Measurements from ENCODE around the gene GPR25.

GPR25 gene

GRCh38 chr1:200912737-200913407 lies 40.1 kb downstream of the GPR25 start:
- TF ChIP-seq, protein P1, sequence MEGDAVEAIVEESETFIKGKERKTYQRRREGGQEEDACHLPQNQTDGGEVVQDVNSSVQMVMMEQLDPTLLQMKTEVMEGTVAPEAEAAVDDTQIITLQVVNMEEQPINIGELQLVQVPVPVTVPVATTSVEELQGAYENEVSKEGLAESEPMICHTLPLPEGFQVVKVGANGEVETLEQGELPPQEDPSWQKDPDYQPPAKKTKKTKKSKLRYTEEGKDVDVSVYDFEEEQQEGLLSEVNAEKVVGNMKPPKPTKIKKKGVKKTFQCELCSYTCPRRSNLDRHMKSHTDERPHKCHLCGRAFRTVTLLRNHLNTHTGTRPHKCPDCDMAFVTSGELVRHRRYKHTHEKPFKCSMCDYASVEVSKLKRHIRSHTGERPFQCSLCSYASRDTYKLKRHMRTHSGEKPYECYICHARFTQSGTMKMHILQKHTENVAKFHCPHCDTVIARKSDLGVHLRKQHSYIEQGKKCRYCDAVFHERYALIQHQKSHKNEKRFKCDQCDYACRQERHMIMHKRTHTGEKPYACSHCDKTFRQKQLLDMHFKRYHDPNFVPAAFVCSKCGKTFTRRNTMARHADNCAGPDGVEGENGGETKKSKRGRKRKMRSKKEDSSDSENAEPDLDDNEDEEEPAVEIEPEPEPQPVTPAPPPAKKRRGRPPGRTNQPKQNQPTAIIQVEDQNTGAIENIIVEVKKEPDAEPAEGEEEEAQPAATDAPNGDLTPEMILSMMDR (IDR thresholded peaks at IDR 0.05; ENCODE audit: low read depth, low read length), result no peak
- DNase-seq (ENCODE audit: extremely low read depth, low read depth), result no peak

- no peak for DNase-seq (ENCODE audit: extremely low read depth, low read depth)
- TF ChIP-seq, protein P1 (IDR thresholded peaks at IDR 0.05; ENCODE audit: low read depth, low read length), result no peak
Measured at GRCh38 chr1:200916152-200916551, 43.4 kb downstream of the GPR25 start.

DNA sequence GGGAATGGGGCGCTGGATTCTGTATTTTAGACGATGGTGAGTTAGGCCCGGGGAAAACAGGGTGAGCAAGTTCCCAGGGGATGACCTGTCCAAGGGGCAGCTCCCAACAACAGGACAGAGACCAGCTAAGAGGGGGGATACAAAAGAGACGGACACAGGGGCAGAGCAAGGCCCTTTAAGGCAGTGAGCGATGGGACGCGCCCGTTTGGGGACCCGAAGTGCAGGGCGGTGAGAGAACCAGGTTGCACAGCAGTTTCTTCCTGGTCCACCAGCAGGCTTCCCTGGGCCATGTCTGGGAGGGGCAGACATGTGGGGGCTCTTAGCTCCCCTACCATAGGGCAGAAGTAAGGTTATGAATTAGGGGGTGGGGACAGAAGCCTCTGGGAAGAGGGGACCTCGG lies 43.9 kb downstream of the GPR25 start:
- DNase-seq (ENCODE audit: extremely low read depth, low read depth), result no peak
- TF ChIP-seq, protein P1 (IDR thresholded peaks at IDR 0.05; ENCODE audit: low read depth, low read length), result no peak

- TF ChIP-seq, protein P1 (IDR thresholded peaks at IDR 0.05; ENCODE audit: low read depth, low read length), result no peak
- no peak for DNase-seq (ENCODE audit: extremely low read depth, low read depth)
Measured at GRCh38 chr1:200917291-200917817, 44.6 kb downstream of the GPR25 start.

DNA sequence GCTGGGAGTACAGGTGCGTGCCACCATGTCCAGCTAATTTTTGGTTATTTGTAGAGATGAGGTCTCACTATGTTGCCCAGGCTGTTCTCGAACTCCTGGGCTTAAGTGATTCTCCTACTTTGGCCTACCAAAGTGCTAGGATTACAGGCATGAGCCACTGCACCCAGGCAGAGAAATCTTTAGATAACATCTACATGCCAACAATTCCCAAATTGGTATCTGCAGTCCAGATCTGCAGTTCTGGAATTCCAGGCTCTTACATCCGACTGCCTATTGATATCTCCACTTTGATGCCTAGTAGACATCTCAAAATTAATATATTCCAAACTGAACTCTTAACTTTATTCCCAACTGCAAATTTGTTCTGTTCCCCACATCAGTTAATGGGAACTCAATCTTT lies 45.2 kb downstream of the GPR25 start:
- TF ChIP-seq, protein P1 (IDR thresholded peaks at IDR 0.05; ENCODE audit: low read depth, low read length), result no peak
- no peak for DNase-seq (ENCODE audit: extremely low read depth, low read depth)

DNA sequence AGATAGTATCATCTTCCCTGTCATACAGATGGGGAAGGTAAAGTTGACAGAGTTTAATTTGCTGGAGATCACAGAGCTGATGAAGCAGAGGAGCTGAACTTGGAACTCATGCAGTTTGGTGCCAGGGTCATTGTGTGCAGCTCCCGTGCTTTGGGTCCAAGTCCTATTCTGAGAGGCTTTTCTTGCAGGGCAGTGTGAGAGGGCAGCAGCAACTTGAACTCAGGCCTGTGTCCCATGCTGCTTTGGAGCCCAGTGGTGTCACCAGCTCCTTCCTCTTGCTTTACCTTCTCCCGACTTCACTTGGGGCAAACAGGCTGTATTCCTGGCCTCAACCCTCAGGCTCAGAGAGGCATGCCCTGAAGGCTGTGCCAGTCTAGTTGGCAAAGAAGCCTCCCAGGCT lies 46.6 kb downstream of the GPR25 start:
- TF ChIP-seq, protein P1 (IDR thresholded peaks at IDR 0.05; ENCODE audit: low read depth, low read length), result no peak

DNA sequence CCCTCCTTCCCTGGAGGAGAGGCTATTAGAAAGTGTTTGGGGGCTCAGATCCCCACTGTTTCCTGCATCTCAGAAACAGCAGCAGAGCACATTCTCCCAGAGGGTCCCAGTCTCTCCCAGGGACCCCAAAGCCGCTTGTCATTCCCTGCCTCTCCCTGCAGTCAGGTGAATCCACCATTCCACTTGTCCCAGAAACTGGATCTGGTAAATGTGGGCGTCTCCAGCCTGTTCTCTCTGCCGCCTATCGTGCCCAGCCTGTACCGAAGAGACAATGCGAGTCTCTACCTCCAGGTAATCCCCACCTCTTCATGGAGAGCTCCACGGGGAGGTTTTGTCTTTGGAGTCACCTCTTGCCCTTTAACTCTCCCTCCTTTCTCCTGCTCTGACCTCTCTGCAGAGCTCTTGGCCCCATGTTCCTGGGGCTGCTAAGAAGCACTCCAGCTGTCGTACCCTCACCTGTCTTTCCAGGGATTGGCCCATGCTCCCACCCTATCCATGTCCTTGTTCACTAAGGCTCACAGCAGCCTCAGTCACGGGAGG lies 48.9 kb downstream of the GPR25 start:
- TF ChIP-seq, protein P1 (IDR thresholded peaks at IDR 0.05; ENCODE audit: low read depth, low read length), result no peak
- DNase-seq (ENCODE audit: extremely low read depth, low read depth), result no peak

More for the DNA sequence above, 46.6 kb downstream of the GPR25 start:
- DNase-seq (ENCODE audit: extremely low read depth, low read depth), result no peak
